Renal cortex interstitium (tissue), 11 donors: ENCODE data around the gene ANXA3. TPM values are rescaled to one million over a fixed set of nuclear protein-coding genes. Genes with fewer than 3 reads are reported as not detected.
A peak's percentile ranks its signal among the peaks of the same experiment; 100 is the strongest.
"Not testable (repeated sequence)": the region's sequence is repeated elsewhere in the genome, so short reads cannot be mapped to it uniquely, and the experiment has no call there.

Source experiments
- DNase-seq, 11 donors: peaks; one replicate each; pipeline ENCODE4 v3.0.0-alpha.2; 2013; ENCODE audit warnings: low read depth in 9 of 11, low spot score in 4 of 11; ENCODE audit errors: extremely low read depth in 1 of 11
- polyA plus RNA-seq, 3 donors: library from polyadenylated mRNA; unstranded; fragments of 120-200 nt; gene quantifications; one replicate each; pipeline ENCODE4 v1.2.1, GENCODE V29; 2013; ENCODE audit not compliant: insufficient read length in 3 of 3

The ANXA3 gene
- polyA plus RNA-seq, 3 donors, result 44.5 to 54.0 (median 52.1) TPM

GRCh38 chr4:78528327-78528726, 23.2 kb upstream of the ANXA3 start:
- no peak for DNase-seq

GRCh38 chr4:78529569-78530209, 21.9 kb upstream of the ANXA3 start:
- no peak for DNase-seq

GRCh38 chr4:78532046-78532445, 19.5 kb upstream of the ANXA3 start:
- no peak for DNase-seq

GRCh38 chr4:78533854-78534253, 17.7 kb upstream of the ANXA3 start:
- DNase-seq, result no peak

GRCh38 chr4:78534286-78534955, 17.1 kb upstream of the ANXA3 start:
- peak in 1 of 11 donors; percentile 5 for DNase-seq

GRCh38 chr4:78542373-78542772, 9.2 kb upstream of the ANXA3 start:
- no peak for DNase-seq

- no peak for DNase-seq
Observed at GRCh38 chr4:78543424-78544125, 8.0 kb upstream of the ANXA3 start.

GRCh38 chr4:78544678-78545077, 6.9 kb upstream of the ANXA3 start:
- DNase-seq, result no peak

GRCh38 chr4:78545275-78546246, 6.0 kb upstream of the ANXA3 start:
- DNase-seq, result no peak

- not testable (repeated sequence) for DNase-seq
Observed at GRCh38 chr4:78547899-78548298, 3.7 kb upstream of the ANXA3 start.

GRCh38 chr4:78548889-78549288, 2.7 kb upstream of the ANXA3 start:
- not testable (repeated sequence) for DNase-seq

- DNase-seq, result peak in 2 of 11 donors; percentile 49 to 67
Observed at GRCh38 chr4:78552389-78553042, 946 bp downstream of the ANXA3 start.

GRCh38 chr4:78553043-78553396, 1.4 kb downstream of the ANXA3 start:
- DNase-seq, result no peak

- DNase-seq, result no peak
Observed at GRCh38 chr4:78553529-78554060, 2.0 kb downstream of the ANXA3 start.

GRCh38 chr4:78556665-78557064, 5.1 kb downstream of the ANXA3 start:
- DNase-seq, result no peak

GRCh38 chr4:78557841-78558240, 6.3 kb downstream of the ANXA3 start:
- DNase-seq, result no peak

GRCh38 chr4:78558410-78558809, 6.8 kb downstream of the ANXA3 start:
- no peak for DNase-seq

GRCh38 chr4:78560296-78560963, 8.9 kb downstream of the ANXA3 start:
- no peak for DNase-seq
